Posterior cingulate gyrus (tissue), 11 donors: ENCODE measurements around the gene NPAS4.
"Not testable (repeated sequence)": the region's sequence is repeated elsewhere in the genome, so short reads cannot be mapped to it uniquely, and the experiment has no call there.

Experiments used
- DNase-seq, 10 donors: peaks; one replicate each; pipeline versions ENCODE4 v3.0.0 to v3.0.0-alpha.2; 2020 to 2021; ENCODE audit warnings: mixed read lengths in 3 of 10
- intact Hi-C: fragments of 100-400 bp; cut with DNase I; formaldehyde crosslinking; loops from one replicate; pipeline ENCODE4 v1.15.1; 2023

The NPAS4 gene

DNA sequence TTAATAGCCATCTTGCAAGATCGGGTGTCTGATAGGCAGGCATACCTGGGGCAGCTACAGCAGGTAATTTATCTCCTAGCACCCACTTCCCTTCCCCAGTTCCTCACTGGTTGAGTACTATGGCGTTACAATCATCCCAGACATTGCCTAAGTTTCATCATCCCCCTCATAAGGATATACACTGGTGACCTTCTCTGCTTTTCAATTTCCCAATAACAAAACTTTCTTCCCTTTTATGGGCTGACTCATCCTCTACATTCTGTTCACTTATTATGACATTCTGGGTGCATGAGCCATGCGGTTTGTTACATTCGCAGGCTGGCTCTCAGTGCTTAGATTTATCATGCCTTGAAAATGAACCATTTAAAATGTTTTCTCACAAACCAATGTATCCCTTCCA lies 22.8 kb downstream of the NPAS4 start:
- intact Hi-C loops, result no loop called here
- no peak for DNase-seq

DNA sequence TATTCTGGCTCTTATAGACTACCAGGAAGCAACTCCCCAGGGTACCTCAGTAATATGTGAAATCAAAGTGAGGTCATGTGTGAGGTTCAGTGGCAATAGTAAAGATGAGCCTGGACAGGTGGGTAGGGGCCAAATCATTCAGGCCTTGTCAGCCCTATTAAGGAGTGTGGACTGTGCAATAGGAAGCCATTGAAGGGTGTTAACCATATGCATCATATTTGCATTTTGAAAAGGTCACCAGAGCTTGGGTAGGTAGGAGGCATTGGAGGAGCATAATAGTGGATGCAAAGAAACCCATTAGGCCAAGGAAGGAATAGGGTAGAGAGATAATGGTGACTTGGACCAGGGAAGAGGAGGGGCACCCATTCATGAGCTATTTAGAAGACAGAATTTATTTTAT lies 26.2 kb downstream of the NPAS4 start:
- intact Hi-C loops, result no loop called here
- no peak for DNase-seq

DNA sequence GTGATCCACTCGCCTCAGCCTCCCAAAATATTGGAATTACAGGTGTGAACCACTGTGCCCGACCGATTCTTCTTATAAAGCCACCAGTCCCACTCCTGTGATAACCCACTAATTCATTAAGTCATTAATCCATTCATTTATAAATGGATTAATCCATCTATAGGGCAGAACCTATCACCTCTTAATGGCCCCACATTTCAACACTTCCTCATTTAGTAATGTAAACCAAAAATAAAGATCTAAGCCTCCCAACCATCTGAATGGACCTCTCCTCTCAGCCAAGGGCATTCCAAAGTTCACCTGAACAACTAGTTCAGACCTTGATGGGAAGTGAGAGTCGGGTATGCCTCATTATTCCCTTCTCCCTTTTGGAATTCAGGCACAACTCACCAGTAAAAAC lies 27.7 kb downstream of the NPAS4 start:
- intact Hi-C loops, result no loop called here
- no peak for DNase-seq

- intact Hi-C loops, result no loop called here
- no peak for DNase-seq
Measured at GRCh38 chr11:66450560-66450959, 29.7 kb downstream of the NPAS4 start.

- intact Hi-C loops, result no loop called here
- peak in 1 of 10 donors; percentile 33 for DNase-seq
Measured at GRCh38 chr11:66451663-66452062, 30.8 kb downstream of the NPAS4 start.

GRCh38 chr11:66454247-66454646 lies 33.4 kb downstream of the NPAS4 start:
- no peak for DNase-seq

DNA sequence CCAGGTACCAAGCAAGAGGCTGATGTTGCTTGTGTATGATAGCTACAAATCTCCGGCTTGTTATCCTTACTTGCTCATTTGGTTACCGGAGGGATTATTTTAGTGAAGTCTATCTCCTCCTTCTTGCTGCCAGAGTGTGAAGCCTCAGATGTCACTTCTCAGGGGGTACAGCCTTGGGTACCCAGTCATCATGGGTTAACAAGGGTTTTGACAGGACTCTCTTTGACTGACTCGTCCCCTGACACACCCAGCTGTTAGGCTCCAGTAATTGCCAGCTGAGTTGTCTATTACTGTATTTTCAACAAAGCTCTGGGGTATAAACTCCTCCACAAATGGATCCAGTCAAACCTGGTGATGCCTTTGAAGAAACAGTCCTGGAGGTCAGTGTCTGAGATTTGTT lies 34.0 kb downstream of the NPAS4 start:
- DNase-seq, result no peak
- intact Hi-C loops, result no loop called here

More at GRCh38 chr11:66454247-66454646, 33.4 kb downstream of the NPAS4 start:
- intact Hi-C loops, result no loop called here

- intact Hi-C loops, result no loop called here
- peak in 1 of 10 donors; percentile 32 for DNase-seq
Measured at GRCh38 chr11:66457826-66458225, 37.0 kb downstream of the NPAS4 start.

GRCh38 chr11:66459138-66459778 lies 38.4 kb downstream of the NPAS4 start:
- intact Hi-C loops, result no loop called here
- no peak for DNase-seq

DNA sequence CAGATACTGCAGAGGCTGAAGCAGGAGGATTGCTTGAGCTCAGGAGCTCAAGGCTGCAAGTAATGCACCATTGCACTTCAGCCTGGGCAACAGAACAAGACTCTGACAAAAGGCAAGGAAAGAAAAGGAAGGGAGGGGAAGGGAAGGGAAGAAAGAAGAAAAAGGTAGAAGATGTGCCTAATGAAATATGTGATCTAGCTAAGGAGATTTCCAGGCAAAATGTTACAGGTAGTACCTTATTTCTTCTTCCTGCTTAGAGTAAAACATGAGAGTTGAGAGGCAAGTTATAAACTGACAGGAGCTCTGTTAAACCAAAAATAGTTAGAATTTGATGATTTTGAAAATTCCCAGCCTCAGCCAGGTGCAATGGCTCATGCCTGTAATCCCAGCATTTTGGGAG lies 41.2 kb downstream of the NPAS4 start:
- intact Hi-C loops, result no loop called here
- no peak for DNase-seq

- no peak for DNase-seq
- intact Hi-C loops, result no loop called here
Measured at GRCh38 chr11:66462911-66463310, 42.1 kb downstream of the NPAS4 start.

DNA sequence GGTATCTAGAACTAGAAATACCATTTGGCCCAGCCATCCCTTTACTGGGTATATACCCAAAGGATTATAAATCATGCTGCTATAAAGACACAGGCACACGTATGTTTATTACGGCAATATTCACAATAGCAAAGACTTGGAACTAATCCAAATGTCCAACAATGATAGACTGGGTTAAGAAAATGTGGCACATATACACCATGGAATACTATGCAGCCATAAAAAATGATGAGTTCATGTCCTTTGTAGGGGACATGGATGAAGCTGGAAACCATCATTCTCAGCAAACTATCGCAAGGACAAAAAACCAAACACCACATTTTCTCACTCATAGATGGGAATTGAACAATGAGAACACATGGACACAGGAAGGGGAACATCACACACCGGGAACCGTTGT lies 43.3 kb downstream of the NPAS4 start:
- intact Hi-C loops, DNase-seq: not testable (repeated sequence)

GRCh38 chr11:66464916-66465315 lies 44.1 kb downstream of the NPAS4 start:
- intact Hi-C loops, result no loop called here
- no peak for DNase-seq

- DNase-seq, result no peak
- intact Hi-C loops, result no loop called here
Measured at GRCh38 chr11:66465373-66466224, 44.8 kb downstream of the NPAS4 start.

DNA sequence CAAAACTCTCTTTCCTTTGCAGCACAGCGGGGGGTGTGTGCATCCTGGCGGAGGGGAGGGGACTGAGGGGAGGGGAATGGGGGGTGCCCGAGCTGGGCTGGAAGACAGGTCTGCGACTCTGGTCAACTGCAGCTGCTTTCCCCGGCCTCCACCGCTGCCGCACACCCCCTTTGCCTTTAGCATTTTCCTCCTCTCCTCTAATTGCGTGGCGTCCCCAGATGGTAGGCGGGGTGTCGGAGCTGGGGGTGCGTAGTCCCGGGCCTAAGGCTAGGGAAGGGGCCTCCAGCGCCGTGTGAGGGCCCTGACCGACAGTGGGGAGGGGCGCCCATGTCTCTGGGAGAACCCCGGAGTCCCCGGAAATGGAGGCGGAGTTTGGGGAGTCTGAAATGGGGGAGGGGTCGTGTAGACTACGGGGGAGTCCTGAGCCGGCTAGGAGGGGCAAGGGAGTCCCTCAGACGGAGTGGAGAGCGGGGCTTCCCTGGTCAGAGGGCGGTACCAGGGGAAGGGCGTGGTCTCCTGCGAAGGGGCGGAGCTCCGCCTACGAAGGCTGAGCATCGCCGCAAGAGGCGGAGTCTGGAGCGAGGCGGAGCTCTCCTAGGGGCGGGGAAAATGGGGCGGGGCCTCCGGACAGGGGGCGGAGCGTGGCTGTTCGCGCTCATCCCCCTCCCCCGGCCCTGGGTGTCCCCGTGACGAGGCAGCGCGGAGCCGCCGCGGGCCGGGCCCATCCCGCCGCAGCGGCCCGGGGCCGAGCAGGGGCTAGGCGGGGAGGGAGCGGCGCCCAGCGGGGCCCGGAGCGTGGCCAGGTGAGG lies 45.6 kb downstream of the NPAS4 start, which contains the start of gene PELI3:
Gene PELI3 (plus strand): TSS at position 681 of the 809 bp plus-strand sequence. CDS start 1,224 bp downstream, outside the sequence.
- intact Hi-C loops, result no loop called here
- DNase-seq, result peak; percentile 88 to 99 (median 92)

DNA sequence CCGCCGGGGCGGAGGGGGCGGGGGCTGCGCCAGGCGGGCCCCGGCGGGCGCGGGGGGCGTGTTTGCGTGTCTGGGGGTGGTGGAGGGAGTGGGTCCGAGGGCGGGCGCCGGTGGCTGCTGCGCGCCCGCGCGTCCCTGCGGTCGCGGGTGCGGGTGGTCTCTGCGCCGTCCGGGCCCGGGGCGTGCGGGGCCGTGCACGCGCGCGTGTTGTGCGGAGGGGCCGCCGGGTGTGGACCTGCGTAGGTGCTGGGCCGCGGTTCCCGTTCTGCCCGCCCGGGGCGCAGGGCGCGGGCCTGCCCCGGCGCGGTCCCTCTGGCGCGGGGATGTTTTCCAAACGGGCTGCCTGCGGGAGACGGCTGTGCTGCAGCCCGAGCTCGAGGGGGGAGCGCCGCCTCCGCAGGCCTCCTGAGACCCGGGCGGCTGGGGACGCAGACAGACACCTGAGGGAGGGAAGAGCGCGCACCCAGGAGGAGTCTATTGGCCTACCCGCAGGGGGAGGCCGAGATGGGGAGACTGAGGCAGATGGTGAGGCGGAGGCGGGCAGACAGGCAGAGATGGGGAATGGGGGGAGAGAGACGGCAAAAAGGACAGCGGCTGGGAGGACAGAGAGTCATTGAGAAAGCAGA lies 46.3 kb downstream of the NPAS4 start:
- DNase-seq, result peak in 8 of 10 donors; percentile 21 to 92 (median 42)
- intact Hi-C loops, result no loop called here

GRCh38 chr11:66467756-66468155 lies 46.9 kb downstream of the NPAS4 start:
- intact Hi-C loops, result no loop called here
- DNase-seq, result peak in 1 of 10 donors; percentile 75

GRCh38 chr11:66468691-66469090 lies 47.9 kb downstream of the NPAS4 start:
- DNase-seq, result peak in 1 of 10 donors; percentile 18
- intact Hi-C loops, result no loop called here

- intact Hi-C loops, result no loop called here
- peak in 1 of 10 donors; percentile 61 for DNase-seq
Measured at GRCh38 chr11:66469441-66469840, 48.6 kb downstream of the NPAS4 start.

DNA sequence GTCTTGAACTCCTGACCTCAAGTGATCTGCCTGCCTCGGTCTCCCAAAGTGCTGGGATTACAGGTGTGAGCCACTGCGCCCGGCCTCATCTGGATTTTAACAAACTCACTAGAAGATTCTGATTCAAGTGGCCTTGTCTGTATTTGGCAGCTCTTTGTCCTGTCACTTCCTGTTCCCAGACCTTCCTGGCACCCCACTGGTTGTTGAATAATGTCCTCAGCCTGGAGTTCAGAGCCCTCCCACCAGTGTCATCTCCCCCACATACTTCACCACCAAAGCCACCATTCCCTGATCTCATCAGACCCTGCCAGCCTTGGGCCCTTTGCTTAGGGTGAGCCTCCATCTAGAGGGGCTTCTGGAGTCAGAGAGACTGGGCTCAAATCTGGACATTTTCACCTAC lies 49.2 kb downstream of the NPAS4 start:
- peak in 1 of 10 donors; percentile 31 for DNase-seq
- intact Hi-C loops, result no loop called here
